ENCODE measurements around the gene RELN.

GRCh38 chr7:103955985-103956384, 33.5 kb downstream of the RELN start:
- TF ChIP-seq CTCF (IDR thresholded peaks at IDR 0.05), result no peak
- no peak for TF ChIP-seq SIN3A (IDR thresholded peaks at IDR 0.05; ENCODE audit: borderline replicate concordance, insufficient read depth, low read depth, low read length)

Measured in Panc1 (cell line).